Activated naive CD4-positive, alpha-beta T cell treated with anti-CD3 and anti-CD28 coated beads, Interleukin-2, amount 50 U/mL, for 24 hours (primary cell): ENCODE results near the gene KCNH6.
A peak's percentile ranks its signal among the peaks of the same experiment; 100 is the strongest.

ENCODE experiments used
- H3K27ac Mint-ChIP-seq: one replicate; pipeline ENCODE4 v1.8.0; 2021; ENCODE audit warnings: mild to moderate bottlenecking, mixed read lengths
- H3K27me3 Mint-ChIP-seq: one replicate; pipeline ENCODE4 v1.8.0; 2021; ENCODE audit warnings: mixed read lengths
- H3K36me3 Mint-ChIP-seq: one replicate; pipeline ENCODE4 v1.8.0; 2021; ENCODE audit warnings: mixed read lengths
- H3K4me1 Mint-ChIP-seq: one replicate; pipeline ENCODE4 v1.8.0; 2021; ENCODE audit warnings: mixed read lengths
- H3K4me3 Mint-ChIP-seq: one replicate; pipeline ENCODE4 v1.8.0; 2021; ENCODE audit warnings: mild to moderate bottlenecking, mixed read lengths
- H3K9me3 Mint-ChIP-seq: one replicate; pipeline ENCODE4 v1.8.0; 2021; ENCODE audit warnings: mixed read lengths

The KCNH6 gene

GRCh38 chr17:63515426-63515825 is 7.7 kb upstream of the KCNH6 start:
- H3K4me1 Mint-ChIP-seq: no peaks in the 10 kb centered on the region
- no peaks in the 10 kb centered on the region for H3K9me3 Mint-ChIP-seq
- H3K4me3 Mint-ChIP-seq: no peak overlapping the region
- no peaks in the 10 kb centered on the region for H3K36me3 Mint-ChIP-seq
- peaks cover 2% of the 10 kb centered on the region for H3K27me3 Mint-ChIP-seq
- no peak overlapping the region for H3K27ac Mint-ChIP-seq

GRCh38 chr17:63516910-63517824 is 6.0 kb upstream of the KCNH6 start:
- Mint-ChIP-seq H3K4me1 (no peaks in the 10 kb centered on the region), H3K4me3 (no peak overlapping the region), H3K9me3 (no peaks in the 10 kb centered on the region), H3K27ac (no peak overlapping the region), H3K36me3 (no peaks in the 10 kb centered on the region), H3K27me3 (peaks cover 5% of the 10 kb centered on the region)

- Mint-ChIP-seq H3K27me3 (peaks cover 5% of the 10 kb centered on the region), H3K27ac (no peak overlapping the region), H3K4me1 (no peaks in the 10 kb centered on the region), H3K9me3 (no peaks in the 10 kb centered on the region), H3K4me3 (no peak overlapping the region), H3K36me3 (no peaks in the 10 kb centered on the region)
These were observed 5.2 kb upstream of the KCNH6 start for GRCh38 chr17:63517825-63518534.

DNA sequence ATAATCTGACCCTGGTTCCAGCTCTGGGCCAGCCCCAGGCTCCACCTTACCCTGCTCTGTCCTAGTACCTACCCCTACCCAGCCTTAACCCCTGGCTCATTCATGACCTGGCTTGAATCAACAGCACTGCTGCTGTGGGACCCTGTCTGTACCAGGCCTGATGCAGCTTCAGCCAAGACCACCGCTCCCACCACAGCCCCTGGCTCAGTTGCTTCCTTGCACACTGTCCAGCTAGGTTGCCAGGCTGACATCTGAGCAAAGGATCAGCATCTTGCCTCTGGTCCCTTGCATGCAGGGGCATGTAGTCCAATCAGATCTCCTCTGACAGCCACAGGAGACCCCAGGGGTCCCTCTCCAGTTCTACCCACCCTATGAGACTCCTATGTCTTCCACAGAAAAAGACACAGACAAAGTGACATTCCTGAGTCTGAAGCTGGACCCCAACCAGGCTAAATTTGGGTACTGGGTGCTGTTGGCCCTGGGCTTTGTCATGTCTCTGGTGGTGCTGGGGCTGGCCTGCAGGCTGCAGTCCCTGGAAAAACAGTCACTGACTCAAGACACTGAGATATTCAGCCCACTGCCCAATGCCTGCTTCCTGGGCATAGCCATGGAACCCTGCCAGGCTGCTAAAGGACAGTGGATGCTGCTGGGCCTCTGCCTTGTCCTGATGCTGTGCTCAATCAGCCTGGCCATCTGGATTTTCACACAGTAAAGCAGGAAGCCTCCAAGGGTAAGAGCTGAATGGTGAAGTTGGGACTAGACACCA is 3.9 kb upstream of the KCNH6 start:
- Mint-ChIP-seq H3K27me3 (peaks cover 12% of the 10 kb centered on the region), H3K4me1 (peaks cover 8% of the 10 kb centered on the region), H3K4me3 (no peak overlapping the region), H3K9me3 (no peaks in the 10 kb centered on the region), H3K36me3 (no peaks in the 10 kb centered on the region), H3K27ac (no peak overlapping the region)

- Mint-ChIP-seq H3K4me1 (peaks cover 8% of the 10 kb centered on the region), H3K36me3 (no peaks in the 10 kb centered on the region), H3K27ac (no peak overlapping the region), H3K9me3 (no peaks in the 10 kb centered on the region), H3K4me3 (no peak overlapping the region), H3K27me3 (peaks cover 14% of the 10 kb centered on the region)
These were observed 2.9 kb upstream of the KCNH6 start for GRCh38 chr17:63519972-63520882.

DNA sequence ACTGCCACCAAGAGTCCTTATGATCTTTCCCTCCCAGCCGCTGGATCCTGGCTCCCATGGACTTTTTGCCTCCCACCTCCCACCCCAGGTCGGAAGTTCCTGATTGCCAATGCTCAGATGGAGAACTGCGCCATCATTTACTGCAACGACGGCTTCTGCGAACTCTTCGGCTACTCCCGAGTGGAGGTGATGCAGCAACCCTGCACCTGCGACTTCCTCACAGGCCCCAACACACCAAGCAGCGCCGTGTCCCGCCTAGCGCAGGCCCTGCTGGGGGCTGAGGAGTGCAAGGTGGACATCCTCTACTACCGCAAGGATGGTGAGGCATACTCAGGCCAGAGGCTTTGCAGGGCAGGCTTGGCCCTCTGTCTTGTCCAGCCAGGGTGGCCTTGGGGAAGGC is 893 bp downstream of the KCNH6 start:
- H3K4me3 Mint-ChIP-seq: peak overlapping the region; percentile 32
- H3K27me3 Mint-ChIP-seq: peaks cover 14% of the 10 kb centered on the region
- no peaks in the 10 kb centered on the region for H3K36me3 Mint-ChIP-seq
- H3K27ac Mint-ChIP-seq: no peak overlapping the region
- H3K9me3 Mint-ChIP-seq: no peaks in the 10 kb centered on the region
- H3K4me1 Mint-ChIP-seq: peaks cover 8% of the 10 kb centered on the region

DNA sequence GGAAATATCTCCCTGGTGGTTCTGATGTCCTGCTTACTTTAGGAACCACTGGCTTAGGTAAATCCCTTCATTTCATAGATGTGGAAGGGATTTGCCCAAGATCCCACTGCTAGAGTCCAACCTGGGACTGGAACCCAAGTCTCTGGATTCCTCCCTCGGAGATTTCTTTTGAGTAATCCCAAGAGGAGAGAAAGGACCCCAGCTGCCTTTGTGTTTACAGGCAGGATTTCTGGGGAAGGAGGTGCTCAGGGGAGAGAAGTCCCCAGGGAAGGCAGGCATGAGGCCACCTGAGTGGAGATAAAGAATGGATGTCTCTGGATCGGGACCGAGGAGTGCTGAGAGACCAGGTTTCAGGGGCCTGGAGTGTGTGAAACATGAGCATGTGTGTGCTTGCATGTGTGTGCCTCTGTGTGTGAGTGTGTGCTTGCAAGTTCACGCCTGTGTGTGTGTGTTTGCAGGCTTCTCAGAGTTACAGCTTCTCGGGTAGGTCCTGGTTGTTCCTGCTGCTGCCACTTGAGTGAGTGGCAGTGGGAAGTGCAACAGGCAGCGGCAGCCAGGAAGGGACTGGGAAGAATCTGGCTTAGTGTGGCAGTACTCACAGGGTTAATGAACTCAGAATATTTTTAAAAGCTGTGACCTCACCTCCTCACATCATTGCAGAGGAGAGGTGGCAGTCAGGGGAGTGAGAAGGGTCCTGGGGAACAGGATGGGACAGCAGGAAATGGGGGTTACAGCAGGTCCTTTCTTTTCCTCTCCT is 2.2 kb downstream of the KCNH6 start:
- Mint-ChIP-seq H3K27me3 (peaks cover 14% of the 10 kb centered on the region), H3K36me3 (no peaks in the 10 kb centered on the region), H3K4me3 (no peak overlapping the region), H3K4me1 (peaks cover 8% of the 10 kb centered on the region), H3K27ac (no peak overlapping the region), H3K9me3 (no peaks in the 10 kb centered on the region)

- Mint-ChIP-seq H3K4me3 (no peak overlapping the region), H3K36me3 (no peaks in the 10 kb centered on the region), H3K4me1 (peaks cover 8% of the 10 kb centered on the region), H3K27ac (no peak overlapping the region), H3K9me3 (no peaks in the 10 kb centered on the region), H3K27me3 (peaks cover 11% of the 10 kb centered on the region)
These were observed 3.7 kb downstream of the KCNH6 start for GRCh38 chr17:63526861-63527260.

- peaks cover 11% of the 10 kb centered on the region for H3K27me3 Mint-ChIP-seq
These were observed 5.0 kb downstream of the KCNH6 start for GRCh38 chr17:63528183-63528582.

GRCh38 chr17:63529711-63530556 is 6.8 kb downstream of the KCNH6 start:
- no peaks in the 10 kb centered on the region for H3K36me3 Mint-ChIP-seq
- H3K4me3 Mint-ChIP-seq: no peak overlapping the region
- H3K27me3 Mint-ChIP-seq: peaks cover 4% of the 10 kb centered on the region
- H3K4me1 Mint-ChIP-seq: no peaks in the 10 kb centered on the region
- H3K9me3 Mint-ChIP-seq: no peaks in the 10 kb centered on the region
- H3K27ac Mint-ChIP-seq: no peak overlapping the region

More at GRCh38 chr17:63528183-63528582, 5.0 kb downstream of the KCNH6 start:
- Mint-ChIP-seq H3K27ac (no peak overlapping the region), H3K4me3 (no peak overlapping the region), H3K4me1 (peaks cover 8% of the 10 kb centered on the region), H3K36me3 (no peaks in the 10 kb centered on the region), H3K9me3 (no peaks in the 10 kb centered on the region)

GRCh38 chr17:63530557-63531021 is 7.4 kb downstream of the KCNH6 start:
- Mint-ChIP-seq H3K4me3 (no peak overlapping the region), H3K27me3 (peaks cover 2% of the 10 kb centered on the region), H3K36me3 (no peaks in the 10 kb centered on the region), H3K27ac (no peak overlapping the region), H3K9me3 (no peaks in the 10 kb centered on the region), H3K4me1 (no peaks in the 10 kb centered on the region)

DNA sequence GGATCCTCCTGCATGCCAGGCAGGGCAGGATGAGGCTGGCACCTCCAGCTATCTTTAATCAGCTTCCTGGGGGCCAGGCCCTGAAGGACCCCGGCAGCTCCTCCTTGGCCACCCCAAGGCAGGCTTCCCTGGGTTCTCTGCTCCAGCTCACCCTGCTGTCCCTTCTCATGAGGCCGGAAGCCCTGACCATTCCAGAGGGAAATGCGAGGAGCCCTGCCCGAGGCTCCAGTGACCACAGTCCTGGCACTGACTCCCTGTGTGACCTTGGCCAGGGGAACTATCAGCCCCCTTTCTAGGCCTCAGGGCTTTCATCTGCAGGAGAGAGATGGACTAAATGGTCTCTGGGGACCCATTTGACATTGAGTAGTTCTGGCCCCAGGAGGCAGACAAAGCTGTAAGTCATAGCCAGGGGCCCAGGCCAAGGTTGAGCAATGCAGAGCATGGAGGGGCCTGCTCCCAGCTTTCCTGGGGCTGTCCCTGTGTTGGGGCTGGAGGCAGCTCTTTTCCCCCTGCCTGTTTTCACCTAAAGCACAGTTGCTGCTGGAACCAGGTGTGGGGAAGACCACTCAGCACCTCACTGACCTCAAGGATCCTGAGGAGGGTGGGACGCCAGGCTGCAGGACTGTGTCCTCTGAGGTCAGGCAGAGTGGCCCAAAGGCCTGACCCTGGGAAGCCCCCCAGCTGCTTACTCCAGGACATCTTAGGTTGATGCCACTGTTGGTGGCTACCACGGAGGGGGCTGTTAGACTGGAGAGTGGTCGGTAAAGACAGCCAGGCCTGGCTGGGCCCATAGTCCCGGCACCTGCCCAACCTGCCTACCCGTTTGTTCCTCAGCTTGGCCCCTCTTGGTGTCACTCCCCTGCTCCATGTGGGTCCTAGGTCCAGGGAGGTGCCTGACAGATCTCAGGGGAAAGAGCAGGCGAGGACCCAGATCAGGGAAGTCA is 8.1 kb downstream of the KCNH6 start:
- no peaks in the 10 kb centered on the region for H3K36me3 Mint-ChIP-seq
- no peaks in the 10 kb centered on the region for H3K4me1 Mint-ChIP-seq
- H3K27me3 Mint-ChIP-seq: peaks cover 5% of the 10 kb centered on the region
- H3K27ac Mint-ChIP-seq: no peak overlapping the region
- H3K9me3 Mint-ChIP-seq: no peaks in the 10 kb centered on the region
- no peak overlapping the region for H3K4me3 Mint-ChIP-seq
